ENCODE results near the gene GRIK4.

Gene GRIK4

GRCh38 chr11:120610111-120610510, 98.6 kb downstream of the GRIK4 start:
- DNase-seq (ENCODE audit: low spot score) (no peak), ATAC-seq (ENCODE audit: low read depth) (no peak)
- H3K4me3 ChIP-seq (ENCODE audit: severe bottlenecking) = no peak overlapping the region
- no peaks in the 10 kb centered on the region for H3K27me3 ChIP-seq (ENCODE audit: insufficient read depth, poor library complexity, severe bottlenecking)
- H3K36me3 ChIP-seq (ENCODE audit: low read depth) = no peaks in the 10 kb centered on the region
- H3K27ac ChIP-seq (ENCODE audit: poor library complexity, severe bottlenecking) = no peak overlapping the region
- H3K4me1 ChIP-seq (ENCODE audit: insufficient read depth, poor library complexity, severe bottlenecking) = no peaks in the 10 kb centered on the region
- H3K9me3 ChIP-seq (ENCODE audit: severe bottlenecking) = no peaks in the 10 kb centered on the region
- no peak for TF ChIP-seq CTCF (IDR thresholded peaks at IDR 0.05; ENCODE audit: poor library complexity, severe bottlenecking)

- DNase-seq (ENCODE audit: low spot score) (no peak), ATAC-seq (ENCODE audit: low read depth) (no peak)
- TF ChIP-seq CTCF (IDR thresholded peaks at IDR 0.05; ENCODE audit: poor library complexity, severe bottlenecking) = no peak
- Histone ChIP-seq H3K27me3 (ENCODE audit: insufficient read depth, poor library complexity, severe bottlenecking) (no peaks in the 10 kb centered on the region), H3K9me3 (ENCODE audit: severe bottlenecking) (no peaks in the 10 kb centered on the region), H3K27ac (ENCODE audit: poor library complexity, severe bottlenecking) (no peak overlapping the region), H3K36me3 (ENCODE audit: low read depth) (no peaks in the 10 kb centered on the region), H3K4me3 (ENCODE audit: severe bottlenecking) (no peak overlapping the region), H3K4me1 (ENCODE audit: insufficient read depth, poor library complexity, severe bottlenecking) (no peaks in the 10 kb centered on the region)
These were observed 100.0 kb downstream of the GRIK4 start for GRCh38 chr11:120611581-120611980.

GRCh38 chr11:120612513-120613263, 101.1 kb downstream of the GRIK4 start:
- ATAC-seq (ENCODE audit: low read depth) (no peak), DNase-seq (ENCODE audit: low spot score) (no peak)

GRCh38 chr11:120613264-120614226, 102.0 kb downstream of the GRIK4 start:
- H3K4me1 ChIP-seq (ENCODE audit: insufficient read depth, poor library complexity, severe bottlenecking) = no peaks in the 10 kb centered on the region
- DNase-seq (ENCODE audit: low spot score) (no peak), ATAC-seq (ENCODE audit: low read depth) (no peak)
- H3K9me3 ChIP-seq (ENCODE audit: severe bottlenecking) = no peaks in the 10 kb centered on the region
- H3K36me3 ChIP-seq (ENCODE audit: low read depth) = no peaks in the 10 kb centered on the region
- no peaks in the 10 kb centered on the region for H3K27me3 ChIP-seq (ENCODE audit: insufficient read depth, poor library complexity, severe bottlenecking)
- no peak overlapping the region for H3K4me3 ChIP-seq (ENCODE audit: severe bottlenecking)
- TF ChIP-seq CTCF (IDR thresholded peaks at IDR 0.05; ENCODE audit: poor library complexity, severe bottlenecking) = no peak
- H3K27ac ChIP-seq (ENCODE audit: poor library complexity, severe bottlenecking) = no peak overlapping the region

More at GRCh38 chr11:120612513-120613263, 101.1 kb downstream of the GRIK4 start:
- Histone ChIP-seq H3K36me3 (ENCODE audit: low read depth) (no peaks in the 10 kb centered on the region), H3K4me3 (ENCODE audit: severe bottlenecking) (no peak overlapping the region), H3K9me3 (ENCODE audit: severe bottlenecking) (no peaks in the 10 kb centered on the region), H3K4me1 (ENCODE audit: insufficient read depth, poor library complexity, severe bottlenecking) (no peaks in the 10 kb centered on the region), H3K27ac (ENCODE audit: poor library complexity, severe bottlenecking) (no peak overlapping the region), H3K27me3 (ENCODE audit: insufficient read depth, poor library complexity, severe bottlenecking) (no peaks in the 10 kb centered on the region)
- TF ChIP-seq CTCF (IDR thresholded peaks at IDR 0.05; ENCODE audit: poor library complexity, severe bottlenecking) = no peak

Data from RWPE2 (cell line).